ENCODE data around the gene SIMC1.

SIMC1 gene

DNA sequence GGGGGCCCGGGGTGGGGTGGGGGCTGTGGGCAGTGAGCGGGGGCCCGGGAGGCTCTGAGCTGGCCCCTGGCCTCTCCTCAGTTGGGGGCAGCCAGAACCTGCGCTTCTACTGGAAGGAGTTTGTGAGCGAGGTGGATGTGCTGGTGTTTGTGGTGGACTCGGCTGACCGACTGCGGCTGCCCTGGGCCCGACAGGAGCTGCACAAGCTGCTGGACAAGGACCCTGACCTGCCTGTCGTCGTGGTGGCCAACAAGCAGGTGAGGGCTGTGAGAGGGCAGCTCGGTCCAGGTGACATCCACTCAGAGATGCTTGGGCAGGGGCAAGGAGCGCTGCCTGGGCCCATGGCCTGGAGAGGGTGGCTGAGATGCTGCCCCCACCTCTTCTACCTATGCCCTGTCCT, 130.5 kb downstream of the SIMC1 start:
- H3K9me3 Mint-ChIP-seq, result no peaks in the 10 kb centered on the region
- H3K27me3 Mint-ChIP-seq, result no peaks in the 10 kb centered on the region
- H3K27ac Mint-ChIP-seq, result no peak overlapping the region
- ATAC-seq (replicated peaks), result no peak
- peaks cover 3 to 6% of the 10 kb centered on the region in 2 donors for H3K4me1 Mint-ChIP-seq (ENCODE audit: low read depth in 2 of 2)
- peaks cover 24% of the 10 kb centered on the region for H3K36me3 Mint-ChIP-seq (ENCODE audit: insufficient read depth)
- H3K4me3 Mint-ChIP-seq, result no peak overlapping the region
- no peak for DNase-seq

DNA sequence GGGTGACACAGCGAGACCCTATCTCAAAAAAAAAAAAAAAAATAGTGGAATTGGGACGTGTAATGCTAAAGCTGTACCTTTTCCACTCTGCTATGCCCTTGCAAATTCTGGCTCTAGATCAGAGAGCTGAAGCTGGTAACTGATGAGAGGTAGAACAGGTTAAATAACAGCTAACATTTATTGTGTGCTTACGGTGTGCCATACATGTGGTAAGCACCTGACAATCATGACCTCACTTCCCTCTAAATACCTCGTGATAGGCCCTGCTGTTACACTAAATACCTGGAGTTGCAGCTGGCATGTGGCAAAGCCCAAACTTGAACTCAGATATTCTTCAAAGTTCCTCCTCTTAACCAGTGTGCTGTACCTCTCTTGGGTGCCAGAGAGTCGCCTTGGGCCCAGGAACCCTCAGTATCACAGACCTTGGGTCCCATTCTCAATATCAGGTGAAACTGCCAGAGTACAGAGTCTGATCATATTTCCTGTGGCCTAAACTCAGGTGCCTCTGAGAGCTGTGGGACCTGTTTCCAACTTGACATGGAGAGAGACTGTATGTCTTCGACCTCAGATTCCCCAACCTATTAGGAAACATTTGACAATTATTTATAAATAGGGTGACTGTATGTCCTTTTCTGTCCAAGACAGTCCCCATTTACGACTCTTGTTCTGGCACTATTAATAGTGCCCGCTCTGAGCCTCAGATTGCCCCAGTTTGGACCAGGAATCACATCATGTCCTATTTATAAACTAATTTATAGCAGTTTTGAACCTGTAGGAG, 131.9 kb downstream of the SIMC1 start:
- Mint-ChIP-seq H3K9me3 (no peaks in the 10 kb centered on the region), H3K36me3 (ENCODE audit: insufficient read depth) (peaks cover 24% of the 10 kb centered on the region), H3K27me3 (no peaks in the 10 kb centered on the region), H3K27ac (no peak overlapping the region), H3K4me1 (ENCODE audit: low read depth in 2 of 2) (peaks cover 3% of the 10 kb centered on the region in 2 donors), H3K4me3 (no peak overlapping the region)
- no peak for ATAC-seq (replicated peaks)
- DNase-seq, result no peak

DNA sequence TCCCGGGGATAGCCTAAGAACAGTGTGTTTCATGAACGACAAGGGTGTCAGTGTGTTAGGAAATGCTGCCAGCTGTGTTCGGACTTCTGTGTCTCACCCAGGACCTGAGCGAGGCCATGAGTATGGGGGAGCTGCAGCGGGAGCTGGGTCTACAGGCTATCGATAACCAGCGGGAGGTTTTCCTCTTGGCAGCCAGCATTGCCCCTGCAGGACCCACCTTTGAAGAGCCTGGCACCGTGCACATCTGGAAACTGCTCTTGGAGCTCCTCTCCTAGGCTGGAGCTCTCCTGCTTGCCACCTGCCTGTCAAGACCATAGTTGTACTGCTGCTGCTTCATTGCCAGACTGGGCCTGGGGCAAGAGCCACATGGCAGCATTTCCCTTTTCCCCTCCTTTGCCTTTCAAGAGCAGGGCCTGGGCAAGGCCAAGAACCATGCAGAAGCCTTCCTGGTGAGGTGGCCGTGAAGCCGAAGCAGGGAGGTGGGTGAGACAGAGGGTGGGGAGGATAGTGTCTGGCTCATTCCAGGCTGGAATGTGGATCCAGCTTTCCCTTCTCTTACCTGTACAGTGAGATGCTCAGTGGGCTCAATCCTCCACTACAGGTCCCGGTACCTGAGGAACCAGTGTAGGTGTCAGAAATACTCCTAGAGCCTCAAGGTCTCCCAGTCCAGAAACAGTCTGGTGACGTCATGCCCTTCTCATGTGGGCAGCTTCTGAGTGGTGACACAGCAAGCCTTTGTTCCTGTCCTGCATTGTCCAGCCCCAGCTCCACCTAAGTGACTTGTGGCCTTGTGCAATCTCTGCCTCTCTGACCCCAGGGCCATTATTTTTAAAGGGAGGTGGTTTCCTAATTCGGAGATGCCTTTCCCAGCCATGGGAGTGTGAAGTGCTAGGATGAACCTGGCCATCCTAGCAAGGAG, 133.7 kb downstream of the SIMC1 start:
- Mint-ChIP-seq H3K27me3 (no peaks in the 10 kb centered on the region), H3K27ac (no peak overlapping the region), H3K36me3 (ENCODE audit: insufficient read depth) (peaks cover 18% of the 10 kb centered on the region), H3K4me3 (no peak overlapping the region), H3K4me1 (ENCODE audit: low read depth in 2 of 2) (no peaks in the 10 kb centered on the region), H3K9me3 (no peaks in the 10 kb centered on the region)
- ATAC-seq (replicated peaks) (no peak), DNase-seq (no peak)

DNA sequence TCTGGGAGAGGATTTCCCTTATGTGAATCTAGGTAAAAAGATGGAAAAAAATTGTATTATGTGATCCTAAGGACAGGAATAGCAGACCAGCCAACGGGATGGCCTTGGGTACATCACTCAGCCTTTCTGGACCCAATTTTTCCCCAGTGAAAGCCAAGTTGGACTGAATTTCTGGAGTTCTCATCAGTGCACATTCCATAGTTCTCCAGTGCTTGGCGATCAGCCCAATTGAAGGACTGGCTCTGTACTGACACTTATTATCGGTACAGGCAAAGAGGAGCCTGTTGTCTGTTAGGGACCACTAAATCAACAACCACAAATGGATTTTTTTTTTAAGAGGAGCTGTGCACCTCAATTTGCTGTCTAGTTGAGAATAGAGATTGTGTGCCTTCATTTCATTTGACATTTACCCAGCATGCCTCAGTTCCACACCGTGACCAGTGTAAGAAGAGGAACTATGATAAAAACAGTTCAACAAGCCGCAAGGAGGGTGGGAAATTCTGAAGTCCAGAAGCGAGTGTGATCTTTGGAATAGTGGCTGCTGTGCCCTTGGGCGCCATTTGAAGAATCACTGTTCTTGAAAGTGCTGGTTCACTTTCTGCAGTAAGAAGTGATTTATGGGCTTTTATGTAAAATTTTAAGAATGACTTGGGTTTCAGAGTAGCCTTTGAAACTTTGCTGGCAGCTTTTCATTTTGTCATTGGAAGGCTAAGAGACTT, 135.0 kb downstream of the SIMC1 start:
- no peak overlapping the region for H3K4me3 Mint-ChIP-seq
- no peaks in the 10 kb centered on the region for H3K27me3 Mint-ChIP-seq
- no peaks in the 10 kb centered on the region for H3K9me3 Mint-ChIP-seq
- H3K4me1 Mint-ChIP-seq (ENCODE audit: low read depth in 2 of 2), result no peaks in the 10 kb centered on the region
- no peak for DNase-seq
- no peak for ATAC-seq (replicated peaks)
- H3K27ac Mint-ChIP-seq, result no peak overlapping the region
- peaks cover 13% of the 10 kb centered on the region for H3K36me3 Mint-ChIP-seq (ENCODE audit: insufficient read depth)

DNA sequence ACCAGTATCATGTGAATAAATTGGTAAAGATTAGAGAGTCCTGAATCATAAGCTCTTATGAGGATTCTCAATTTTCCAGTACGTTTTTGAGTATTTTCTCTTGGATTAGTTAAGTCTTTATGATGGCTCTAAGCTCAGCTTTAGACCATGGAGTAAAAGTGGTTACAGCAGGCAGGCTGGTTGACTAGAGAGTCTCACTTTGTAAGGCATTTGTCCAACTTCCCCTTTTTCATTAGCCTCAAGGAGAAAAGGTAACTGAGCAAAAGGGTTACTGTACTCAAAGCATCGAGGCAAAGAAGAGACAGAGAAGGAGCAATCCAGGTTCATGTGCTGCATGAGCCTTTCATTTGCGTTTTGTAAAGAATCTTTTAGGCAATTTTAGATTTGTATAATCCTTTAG, 141.7 kb downstream of the SIMC1 start:
- DNase-seq (no peak), ATAC-seq (replicated peaks) (no peak)
- no peaks in the 10 kb centered on the region for H3K9me3 Mint-ChIP-seq
- no peak overlapping the region for H3K4me3 Mint-ChIP-seq
- peaks cover 0 to 3% of the 10 kb centered on the region in 2 donors for H3K4me1 Mint-ChIP-seq (ENCODE audit: low read depth in 2 of 2)
- no peaks in the 10 kb centered on the region for H3K27me3 Mint-ChIP-seq
- H3K36me3 Mint-ChIP-seq (ENCODE audit: insufficient read depth), result peaks cover 27% of the 10 kb centered on the region
- H3K27ac Mint-ChIP-seq, result no peak overlapping the region

DNA sequence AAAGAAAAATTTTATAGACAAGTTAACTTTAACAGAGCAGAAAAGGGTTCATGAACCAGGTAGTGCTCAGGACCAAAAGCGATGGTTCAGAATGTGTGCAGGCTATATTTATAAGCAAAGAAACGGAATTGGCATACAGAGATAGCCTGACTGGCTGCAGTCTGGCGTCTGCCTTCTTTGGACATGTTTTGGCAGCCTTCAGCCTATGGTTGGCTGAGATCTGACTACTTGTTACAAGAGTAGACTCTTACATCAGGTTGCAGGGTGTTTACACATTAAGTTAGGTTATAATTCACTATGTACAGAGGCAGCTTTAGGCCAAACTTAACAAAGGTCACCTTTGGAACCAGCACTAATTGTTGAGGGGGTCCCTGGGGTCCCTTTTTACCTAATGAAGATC, 143.2 kb downstream of the SIMC1 start:
- H3K27ac Mint-ChIP-seq, result no peak overlapping the region
- ATAC-seq (replicated peaks), result no peak
- DNase-seq, result no peak
- peaks cover 31% of the 10 kb centered on the region for H3K36me3 Mint-ChIP-seq (ENCODE audit: insufficient read depth)
- H3K9me3 Mint-ChIP-seq, result no peaks in the 10 kb centered on the region
- peaks cover 3 to 9% of the 10 kb centered on the region in 2 donors for H3K4me1 Mint-ChIP-seq (ENCODE audit: low read depth in 2 of 2)
- H3K4me3 Mint-ChIP-seq, result no peak overlapping the region
- no peaks in the 10 kb centered on the region for H3K27me3 Mint-ChIP-seq

DNA sequence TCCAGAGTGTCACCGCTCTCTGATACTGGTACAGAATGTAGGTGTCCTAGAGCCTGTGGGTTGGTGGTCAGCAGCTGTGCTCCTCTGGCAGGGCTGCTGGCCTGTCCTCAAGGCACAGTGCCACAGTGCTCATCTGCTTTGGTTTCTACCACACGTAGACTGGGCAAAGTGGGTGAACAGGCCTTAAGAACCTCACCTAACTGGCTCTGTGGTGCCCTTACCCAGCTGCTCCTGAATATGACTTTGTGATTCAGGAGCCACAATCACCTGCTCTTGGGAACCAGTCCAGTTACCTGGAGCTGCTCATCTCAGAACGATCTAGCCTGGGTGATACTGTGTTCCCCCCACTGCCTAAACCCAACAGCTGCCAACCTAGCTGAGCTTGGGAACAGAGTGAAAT, 143.8 kb downstream of the SIMC1 start:
- ATAC-seq (replicated peaks), result no peak
- no peak overlapping the region for H3K4me3 Mint-ChIP-seq

DNA sequence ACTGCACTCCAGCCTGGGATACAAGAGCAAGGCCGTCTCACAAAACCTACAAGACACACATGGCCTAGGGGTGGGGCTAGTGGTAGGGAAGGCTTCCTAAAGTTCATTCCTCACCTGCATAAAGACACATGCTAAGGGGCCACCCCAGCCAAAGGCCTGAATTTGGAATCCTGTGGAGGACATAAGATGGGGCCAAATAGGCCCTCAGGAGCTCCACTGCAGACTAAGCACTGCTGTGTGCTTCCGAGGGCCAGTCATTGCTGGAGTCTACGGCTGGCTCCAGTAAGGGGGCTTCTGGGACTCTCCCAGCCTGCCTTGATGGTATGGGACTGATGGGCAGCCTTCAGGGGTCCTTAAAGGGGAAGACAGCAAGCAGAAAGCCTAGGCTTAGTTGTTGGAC, 144.5 kb downstream of the SIMC1 start:
- no peaks in the 10 kb centered on the region for H3K27me3 Mint-ChIP-seq
- H3K9me3 Mint-ChIP-seq, result no peaks in the 10 kb centered on the region
- peaks cover 31% of the 10 kb centered on the region for H3K36me3 Mint-ChIP-seq (ENCODE audit: insufficient read depth)
- peaks cover 15 to 22% of the 10 kb centered on the region in 2 donors for H3K4me1 Mint-ChIP-seq (ENCODE audit: low read depth in 2 of 2)
- DNase-seq (no peak), ATAC-seq (replicated peaks) (no peak)
- no peak overlapping the region for H3K27ac Mint-ChIP-seq
- H3K4me3 Mint-ChIP-seq, result no peak overlapping the region

More for the DNA sequence above, 143.8 kb downstream of the SIMC1 start:
- DNase-seq, result no peak
- Mint-ChIP-seq H3K9me3 (no peaks in the 10 kb centered on the region), H3K4me1 (ENCODE audit: low read depth in 2 of 2) (peaks cover 7 to 15% of the 10 kb centered on the region in 2 donors), H3K27me3 (no peaks in the 10 kb centered on the region), H3K27ac (peak overlapping the region in 1 of 2 donors; percentile 38), H3K36me3 (ENCODE audit: insufficient read depth) (peaks cover 31% of the 10 kb centered on the region)

DNA sequence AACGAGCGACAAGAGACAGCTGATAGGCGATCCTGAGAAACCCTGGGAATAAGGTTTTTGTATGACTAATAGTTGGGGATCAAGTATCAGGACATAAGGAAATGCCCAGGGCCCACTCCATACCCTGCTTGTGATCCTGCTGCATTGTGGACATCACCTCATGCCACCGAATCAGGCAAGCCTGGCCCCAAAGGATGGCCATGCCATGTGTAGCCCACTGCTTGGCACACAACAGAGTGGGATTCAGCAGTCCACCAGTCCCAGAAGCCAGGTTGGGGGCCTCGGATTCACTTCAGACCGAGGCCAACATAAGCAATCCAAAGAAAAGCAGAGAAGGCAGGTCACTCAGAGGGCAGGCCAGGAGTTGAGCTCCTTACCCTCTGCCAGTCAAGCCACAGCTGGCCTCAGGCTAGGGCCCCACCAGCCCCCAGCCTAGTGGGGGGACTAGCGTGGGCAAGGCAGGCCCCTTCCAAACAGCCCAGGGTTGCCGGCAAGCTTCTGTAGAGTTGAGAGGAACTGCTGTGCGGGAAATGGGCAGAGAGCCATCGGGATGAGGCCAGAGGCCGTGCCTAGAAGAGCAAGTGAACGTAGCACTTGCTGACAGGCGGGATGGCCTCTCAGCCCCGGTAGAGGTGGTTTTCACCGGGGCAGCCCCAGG, 145.2 kb downstream of the SIMC1 start:
- H3K36me3 Mint-ChIP-seq (ENCODE audit: insufficient read depth), result peaks cover 31% of the 10 kb centered on the region
- H3K27me3 Mint-ChIP-seq, result no peaks in the 10 kb centered on the region
- H3K9me3 Mint-ChIP-seq, result no peaks in the 10 kb centered on the region
- H3K4me1 Mint-ChIP-seq (ENCODE audit: low read depth in 2 of 2), result peaks cover 18 to 26% of the 10 kb centered on the region in 2 donors
- no peak overlapping the region for H3K27ac Mint-ChIP-seq
- DNase-seq (no peak), ATAC-seq (replicated peaks) (no peak)
- H3K4me3 Mint-ChIP-seq, result no peak overlapping the region

DNA sequence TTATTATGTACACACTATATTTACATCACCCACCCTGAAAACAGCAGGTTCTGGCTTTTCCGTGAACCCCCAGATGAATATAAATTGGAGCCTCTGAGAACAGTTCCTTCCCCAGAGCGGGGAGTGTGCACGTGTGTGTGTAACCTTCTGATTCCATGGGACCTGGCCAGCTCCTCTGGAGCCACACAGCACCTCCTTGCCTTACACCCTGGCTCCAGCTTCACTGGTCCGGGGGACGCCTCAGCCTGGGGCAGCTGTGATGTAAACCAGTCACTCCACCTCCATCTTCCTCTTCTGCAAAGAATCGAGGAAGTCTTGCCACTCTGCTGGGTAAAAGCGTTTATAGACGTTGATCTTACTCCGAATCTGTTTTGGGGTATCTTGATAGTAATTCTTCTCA, 145.7 kb downstream of the SIMC1 start:
- peaks cover 18 to 26% of the 10 kb centered on the region in 2 donors for H3K4me1 Mint-ChIP-seq (ENCODE audit: low read depth in 2 of 2)
- no peaks in the 10 kb centered on the region for H3K27me3 Mint-ChIP-seq
- H3K36me3 Mint-ChIP-seq (ENCODE audit: insufficient read depth), result peaks cover 36% of the 10 kb centered on the region
- no peak overlapping the region for H3K4me3 Mint-ChIP-seq
- DNase-seq (no peak), ATAC-seq (replicated peaks) (no peak)
- no peak overlapping the region for H3K27ac Mint-ChIP-seq
- no peaks in the 10 kb centered on the region for H3K9me3 Mint-ChIP-seq

DNA sequence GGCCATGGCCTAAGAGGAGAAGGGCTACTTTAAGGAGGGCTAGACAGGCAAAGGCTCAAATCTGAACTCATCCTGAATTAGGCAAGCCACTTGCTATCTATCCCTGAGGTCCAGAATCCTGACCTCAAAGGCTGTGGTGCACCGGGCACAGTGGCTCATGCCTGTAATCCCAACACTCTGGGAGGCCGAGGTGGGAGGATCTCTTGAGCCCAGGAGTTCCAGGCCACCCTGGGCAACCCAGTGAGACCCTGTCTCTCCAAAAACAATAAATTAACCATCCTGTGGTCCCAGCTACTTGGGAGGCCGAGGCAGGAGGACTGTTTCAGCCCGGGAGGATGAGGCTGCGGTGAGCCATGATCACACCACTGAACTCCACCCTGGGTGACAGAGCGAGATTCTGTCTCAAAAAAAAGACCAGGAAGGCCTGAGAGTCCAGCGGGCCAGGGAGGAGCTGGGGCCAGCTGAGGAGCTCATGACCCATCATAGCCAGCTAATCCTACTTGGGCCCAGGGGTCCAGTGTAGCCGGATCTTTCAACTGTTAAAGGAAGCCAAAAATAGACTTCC, 146.2 kb downstream of the SIMC1 start:
- ATAC-seq (replicated peaks), result no peak
- no peak overlapping the region for H3K4me3 Mint-ChIP-seq
- H3K27me3 Mint-ChIP-seq, result no peaks in the 10 kb centered on the region
- DNase-seq, result no peak
- no peak overlapping the region for H3K27ac Mint-ChIP-seq
- H3K36me3 Mint-ChIP-seq (ENCODE audit: insufficient read depth), result peaks cover 41% of the 10 kb centered on the region
- H3K9me3 Mint-ChIP-seq, result no peaks in the 10 kb centered on the region
- H3K4me1 Mint-ChIP-seq (ENCODE audit: low read depth in 2 of 2), result peaks cover 21 to 28% of the 10 kb centered on the region in 2 donors

DNA sequence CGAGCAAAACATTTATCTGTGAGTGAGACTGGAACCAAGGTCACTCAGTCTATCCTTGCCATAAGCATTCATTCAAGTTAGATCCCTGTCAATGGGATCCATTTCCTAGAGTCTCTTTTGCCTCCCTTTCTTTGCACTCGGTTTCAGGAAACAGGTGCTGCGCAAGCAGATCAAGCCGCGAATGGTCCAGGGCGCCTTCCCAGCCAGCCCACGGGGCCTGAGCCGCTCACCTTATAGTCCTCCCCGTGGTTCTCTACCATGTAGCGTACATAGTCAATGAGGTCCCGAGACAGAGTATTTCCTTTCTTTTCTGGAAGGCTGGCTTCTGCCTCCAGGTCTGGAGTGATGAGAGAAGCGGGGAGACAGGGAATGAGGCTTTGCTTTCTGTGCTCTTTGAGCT, 146.8 kb downstream of the SIMC1 start:
- Mint-ChIP-seq H3K4me1 (ENCODE audit: low read depth in 2 of 2) (peaks cover 23 to 29% of the 10 kb centered on the region in 2 donors), H3K27ac (no peak overlapping the region), H3K9me3 (no peaks in the 10 kb centered on the region), H3K36me3 (ENCODE audit: insufficient read depth) (peaks cover 42% of the 10 kb centered on the region), H3K4me3 (no peak overlapping the region), H3K27me3 (no peaks in the 10 kb centered on the region)
- DNase-seq (no peak), ATAC-seq (replicated peaks) (no peak)

DNA sequence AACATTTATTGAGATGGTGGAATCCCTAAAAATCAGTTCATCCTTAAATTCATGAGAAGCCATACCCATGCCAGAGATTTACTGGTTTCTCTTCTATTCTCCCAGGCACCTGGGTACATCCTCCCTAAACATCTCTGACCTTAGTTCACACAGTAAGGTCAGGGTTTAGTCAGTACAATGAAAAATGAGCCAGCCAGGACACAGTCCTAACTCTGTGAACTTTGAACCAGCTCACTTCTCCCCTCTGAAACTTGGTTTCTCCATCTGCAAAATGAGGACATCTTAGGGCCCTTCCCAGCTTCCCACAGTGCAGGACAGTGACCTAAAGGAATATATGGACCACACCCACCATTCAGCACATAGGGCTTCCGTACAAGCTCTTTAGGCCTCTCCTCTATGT, 148.3 kb downstream of the SIMC1 start:
- Mint-ChIP-seq H3K27ac (peak overlapping the region; percentile 35 to 74), H3K9me3 (no peaks in the 10 kb centered on the region), H3K36me3 (ENCODE audit: insufficient read depth) (peaks cover 45% of the 10 kb centered on the region), H3K4me1 (ENCODE audit: low read depth in 2 of 2) (peaks cover 23 to 29% of the 10 kb centered on the region in 2 donors), H3K27me3 (no peaks in the 10 kb centered on the region), H3K4me3 (no peak overlapping the region)
- ATAC-seq (replicated peaks) (no peak), DNase-seq (no peak)

Data from effector memory CD8-positive, alpha-beta T cell (primary cell).